T-helper 1 cell (primary cell): Measurements from ENCODE around the gene PSMA5.
"Not testable (repeated sequence)": the region's sequence is repeated elsewhere in the genome, so short reads cannot be mapped to it uniquely, and the experiment has no call there.

Experiments used
- DNase-seq, 5 donors: peaks; one replicate each; pipeline ENCODE4 v3.0.0-alpha.2; 2012 to 2020

PSMA5 gene

DNA sequence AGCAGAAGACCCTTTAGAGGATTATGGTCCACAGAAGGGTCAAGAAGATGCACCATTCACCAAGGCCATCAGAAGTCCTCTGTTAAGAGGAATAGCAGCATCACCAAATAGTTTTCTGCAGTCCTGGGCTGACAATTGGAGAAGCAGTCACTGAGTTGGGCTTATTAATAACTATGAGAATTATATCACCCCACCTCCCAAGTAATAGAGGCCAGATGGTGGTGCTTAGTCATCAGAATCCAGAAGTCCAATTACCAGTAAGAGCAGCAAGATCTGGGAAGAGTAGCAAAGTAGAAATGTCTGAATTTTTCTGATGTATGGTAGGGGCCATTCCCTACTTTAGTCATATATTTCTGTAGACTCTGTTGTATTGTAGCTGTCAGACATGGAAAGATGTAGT is 6.1 kb upstream of the PSMA5 start:
- no peak for DNase-seq

- DNase-seq: peak in 1 of 5 donors; percentile 5
Measured at GRCh38 chr1:109427171-109427467, 871 bp upstream of the PSMA5 start.

DNA sequence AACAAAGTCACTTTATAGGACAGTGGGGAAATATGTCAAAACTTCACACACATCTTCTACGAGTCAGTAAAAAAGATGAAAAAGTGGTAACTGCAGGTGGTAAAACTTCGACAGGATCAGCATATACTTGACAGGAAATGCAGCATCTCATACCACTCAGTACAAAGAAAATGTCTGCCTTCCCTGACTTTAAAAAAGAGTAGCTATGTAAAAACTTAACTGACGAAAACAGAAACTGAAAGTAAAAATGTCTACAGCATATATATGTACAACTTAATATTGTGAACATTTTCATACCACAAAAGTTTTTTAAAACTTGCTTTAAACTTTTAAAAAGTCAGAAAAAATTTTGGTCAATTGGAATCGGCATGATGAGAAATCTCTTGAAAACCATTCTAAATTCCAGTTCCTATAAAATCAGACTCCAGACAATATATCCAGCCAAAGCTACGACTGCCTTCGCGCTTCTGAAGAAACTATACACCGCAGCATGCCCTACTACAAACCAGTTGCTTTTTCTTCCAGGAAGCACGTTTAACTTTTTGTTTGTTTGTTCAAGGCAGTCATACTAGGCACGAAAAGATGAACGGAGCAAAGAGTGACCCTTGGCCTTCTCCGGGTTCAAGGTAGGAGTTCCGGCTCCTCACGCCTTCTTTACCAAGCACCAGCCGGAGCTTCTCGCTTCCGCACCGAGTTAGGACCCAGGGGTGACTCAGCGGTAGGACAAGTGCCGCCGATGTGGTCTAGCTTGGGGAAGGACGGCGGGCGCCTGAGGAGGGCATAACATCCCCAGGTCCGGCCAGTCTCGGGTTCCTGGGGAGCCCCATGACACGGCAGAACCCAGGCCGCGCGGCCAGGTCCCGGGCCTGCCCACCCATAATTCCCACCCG is 612 bp downstream of the PSMA5 start:
- DNase-seq: peak in 2 of 5 donors; percentile 41 to 78

GRCh38 chr1:109423498-109423897 is 2.8 kb downstream of the PSMA5 start:
- no peak for DNase-seq

- no peak for DNase-seq
Measured at GRCh38 chr1:109412551-109412950, 13.7 kb downstream of the PSMA5 start.

DNA sequence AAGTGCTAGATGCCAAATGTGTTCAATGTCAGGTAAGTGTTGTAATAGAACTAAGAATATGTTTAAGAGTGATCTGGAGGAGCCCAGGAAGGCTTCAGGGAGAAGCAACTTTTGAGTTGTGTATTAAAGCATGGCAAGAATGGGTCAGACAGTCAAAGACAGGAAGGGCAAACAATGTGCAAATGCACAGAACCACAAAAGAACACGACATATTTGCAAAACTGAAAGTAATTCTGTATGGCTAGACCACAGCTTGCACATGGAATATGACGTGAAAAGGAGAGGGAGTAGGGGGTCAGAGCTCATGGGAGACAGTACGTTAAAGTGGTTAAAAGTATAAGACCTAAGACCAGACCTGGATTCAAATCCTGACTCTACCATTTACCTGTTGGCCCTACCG is 21.4 kb downstream of the PSMA5 start:
- peak in 1 of 5 donors; percentile 49 for DNase-seq

GRCh38 chr1:109402025-109402424 is 24.2 kb downstream of the PSMA5 start:
- DNase-seq: no peak

GRCh38 chr1:109400035-109400655 is 26.1 kb downstream of the PSMA5 start:
- no peak for DNase-seq

DNA sequence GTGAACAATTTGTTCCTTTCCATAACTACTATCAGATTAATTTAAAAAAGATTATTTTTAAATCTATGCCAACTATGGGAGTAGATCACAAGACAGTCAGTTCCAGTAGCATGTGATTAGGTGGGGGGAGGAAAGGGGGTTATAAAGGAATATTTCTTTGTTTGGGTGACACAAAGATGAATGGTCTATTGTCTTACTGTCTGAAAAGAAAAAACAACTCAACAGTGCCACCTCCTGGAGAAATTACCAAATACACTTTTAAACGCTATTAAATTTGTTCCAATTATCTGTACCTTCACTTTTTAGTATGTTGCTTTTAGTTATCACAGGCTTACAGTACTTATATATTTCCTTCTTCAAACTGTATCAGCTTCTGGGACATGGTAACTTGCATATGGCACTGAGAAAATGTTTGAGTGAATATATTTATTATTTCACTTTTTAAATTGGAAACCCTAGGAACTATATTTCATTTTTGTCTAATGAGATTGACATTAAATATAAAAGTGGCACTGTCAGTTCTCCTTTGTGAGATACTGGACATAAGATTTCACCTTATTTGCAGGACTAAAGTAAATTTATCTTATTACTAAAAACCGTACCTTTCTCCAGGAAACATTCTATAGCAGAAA is 26.8 kb downstream of the PSMA5 start:
- DNase-seq: peak in 2 of 5 donors; percentile 26 to 57

- DNase-seq: no peak
Measured at GRCh38 chr1:109398343-109399225, 27.7 kb downstream of the PSMA5 start.

- DNase-seq: peak; percentile 15 to 47 (median 20)
Measured at GRCh38 chr1:109397581-109398342, 28.5 kb downstream of the PSMA5 start, which contains the start of gene SORT1. Gene SORT1, minus strand, starts transcription at chr1:109397918. Its CDS starts 26 bp downstream, at chr1:109397892.

DNA sequence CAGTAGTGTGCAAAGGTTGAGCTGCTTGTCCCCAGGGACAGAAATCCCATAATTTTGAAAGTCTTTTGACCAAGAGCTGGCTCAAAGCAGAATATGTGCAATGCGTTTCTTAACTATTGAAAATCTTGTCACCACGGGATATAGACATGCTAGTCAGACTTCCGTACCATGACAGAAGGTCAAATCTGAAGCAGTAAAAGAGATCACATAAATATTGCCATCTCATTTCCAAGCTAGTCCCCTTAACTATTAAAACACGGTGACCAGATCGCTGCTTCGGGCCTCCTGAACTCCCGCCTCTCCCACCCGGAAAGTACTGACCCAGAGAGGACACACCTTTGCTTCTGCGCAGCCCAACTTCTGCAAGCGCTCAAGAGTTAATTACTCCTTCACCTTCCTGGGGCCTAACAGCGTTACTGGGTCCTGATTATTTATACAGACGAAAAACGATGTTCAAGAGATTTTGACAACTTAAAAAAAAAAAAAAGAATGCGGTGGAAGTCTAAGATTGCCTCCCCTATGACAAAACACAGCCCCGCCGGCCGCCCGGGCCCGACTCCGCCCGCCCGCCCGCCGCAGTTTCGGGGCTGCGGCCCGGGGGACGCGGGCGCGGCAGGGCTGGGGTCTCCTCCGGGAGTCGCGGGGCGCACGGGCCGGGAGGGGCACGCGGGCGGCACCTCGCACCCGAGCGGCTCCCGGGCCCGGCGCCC is 29.2 kb downstream of the PSMA5 start:
- no peak for DNase-seq

GRCh38 chr1:109396513-109396839 is 29.8 kb downstream of the PSMA5 start:
- no peak for DNase-seq

DNA sequence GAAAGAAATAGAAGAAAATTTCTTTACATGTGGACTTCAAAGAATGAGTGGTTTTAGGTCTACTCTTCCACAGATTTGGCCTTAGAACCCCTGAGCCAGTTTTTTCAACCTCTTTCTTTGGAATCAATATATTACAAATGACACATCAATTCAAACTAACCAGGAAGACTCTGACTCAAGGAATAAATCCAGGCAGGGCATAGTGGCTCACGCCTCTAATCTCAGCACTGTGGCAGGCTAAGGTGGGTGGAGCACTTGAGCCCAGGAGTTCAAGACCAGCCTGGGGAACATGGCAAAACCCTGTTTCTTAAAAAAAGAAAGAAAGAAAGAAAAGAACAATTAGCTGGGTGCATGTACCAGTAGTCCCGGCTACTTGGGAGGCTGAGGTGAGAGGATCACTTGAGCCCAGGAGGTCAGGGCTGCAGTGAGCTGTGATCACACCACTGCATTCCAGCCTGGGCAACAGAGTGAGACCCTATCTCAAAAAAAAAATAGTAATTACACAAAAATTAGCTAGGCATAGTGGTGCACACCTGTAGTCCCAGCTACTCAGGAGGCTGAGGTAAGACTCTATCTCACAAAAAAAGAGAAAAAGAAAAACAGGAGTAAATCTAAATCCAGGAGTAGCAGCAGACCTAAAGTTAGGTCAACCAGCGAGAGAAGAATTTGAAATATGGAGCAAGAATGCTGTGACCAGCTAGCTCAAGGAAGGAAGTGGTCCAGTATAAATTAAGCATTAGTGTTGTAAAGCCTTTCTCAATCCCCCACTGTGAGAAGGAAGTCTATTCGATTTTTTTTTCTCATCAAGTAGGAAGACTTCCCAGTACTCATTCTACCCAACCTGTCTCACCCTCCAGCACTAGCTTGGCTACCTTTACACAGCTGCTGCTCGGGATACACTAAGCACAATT is 30.4 kb downstream of the PSMA5 start:
- DNase-seq: no peak

DNA sequence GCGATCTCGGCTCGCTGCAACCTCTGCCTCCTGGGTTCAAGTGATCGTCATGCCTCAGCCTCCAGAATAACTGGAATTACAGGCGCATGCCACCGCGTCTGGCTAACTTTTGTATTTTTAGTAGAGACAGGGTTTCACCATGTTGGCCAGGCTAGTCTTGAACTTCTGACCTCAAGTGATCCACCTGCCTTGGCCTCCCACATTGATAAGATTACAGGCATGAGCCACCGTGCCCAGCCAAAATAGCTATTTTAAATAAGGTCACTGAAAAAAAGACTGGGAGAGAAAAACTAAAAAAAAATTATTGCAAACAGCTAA is 31.0 kb downstream of the PSMA5 start:
- not testable (repeated sequence) for DNase-seq

- DNase-seq: no peak
Measured at GRCh38 chr1:109394591-109395281, 31.5 kb downstream of the PSMA5 start.

GRCh38 chr1:109393617-109394233 is 32.5 kb downstream of the PSMA5 start:
- no peak for DNase-seq

DNA sequence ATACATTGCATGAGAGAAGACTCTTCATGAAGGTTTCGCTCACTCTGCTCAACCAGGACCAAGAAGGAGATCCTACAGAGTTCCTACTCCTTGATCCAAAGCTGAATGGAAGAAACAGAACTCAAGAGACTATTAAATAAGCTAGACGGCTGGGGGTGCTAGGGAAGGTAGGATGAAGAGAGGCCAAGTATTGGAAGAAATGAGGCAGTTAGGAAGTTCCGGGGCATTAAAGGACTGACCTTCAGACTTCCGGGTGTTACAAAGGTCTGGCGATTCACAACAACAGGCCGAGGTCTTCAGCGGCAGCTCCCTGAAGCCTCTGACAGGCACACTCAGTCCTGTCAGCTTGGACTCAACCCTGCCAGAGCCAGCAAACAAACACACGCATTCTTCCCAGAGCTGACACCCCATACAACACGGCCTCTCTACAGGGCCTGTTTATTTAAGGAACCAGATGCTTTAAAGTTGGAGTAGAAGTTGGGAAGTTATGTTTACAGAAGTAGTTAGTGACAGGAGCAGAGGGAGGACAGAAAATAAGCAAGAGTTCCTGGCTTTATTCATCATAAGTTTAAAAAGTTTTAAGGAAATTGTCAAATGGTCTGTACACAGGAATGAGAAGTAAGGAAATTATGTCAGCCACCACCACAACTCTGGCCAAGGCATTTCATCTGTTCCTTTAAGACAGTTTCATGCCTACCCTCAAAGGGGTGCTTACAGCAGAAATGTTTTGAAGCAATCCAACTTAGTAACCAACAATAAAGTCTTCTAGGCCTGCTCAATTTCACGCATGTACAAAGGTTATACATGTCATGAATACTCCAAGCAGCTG is 33.2 kb downstream of the PSMA5 start:
- DNase-seq: no peak
